ENCODE measurements around the gene MEGF11.

DNA sequence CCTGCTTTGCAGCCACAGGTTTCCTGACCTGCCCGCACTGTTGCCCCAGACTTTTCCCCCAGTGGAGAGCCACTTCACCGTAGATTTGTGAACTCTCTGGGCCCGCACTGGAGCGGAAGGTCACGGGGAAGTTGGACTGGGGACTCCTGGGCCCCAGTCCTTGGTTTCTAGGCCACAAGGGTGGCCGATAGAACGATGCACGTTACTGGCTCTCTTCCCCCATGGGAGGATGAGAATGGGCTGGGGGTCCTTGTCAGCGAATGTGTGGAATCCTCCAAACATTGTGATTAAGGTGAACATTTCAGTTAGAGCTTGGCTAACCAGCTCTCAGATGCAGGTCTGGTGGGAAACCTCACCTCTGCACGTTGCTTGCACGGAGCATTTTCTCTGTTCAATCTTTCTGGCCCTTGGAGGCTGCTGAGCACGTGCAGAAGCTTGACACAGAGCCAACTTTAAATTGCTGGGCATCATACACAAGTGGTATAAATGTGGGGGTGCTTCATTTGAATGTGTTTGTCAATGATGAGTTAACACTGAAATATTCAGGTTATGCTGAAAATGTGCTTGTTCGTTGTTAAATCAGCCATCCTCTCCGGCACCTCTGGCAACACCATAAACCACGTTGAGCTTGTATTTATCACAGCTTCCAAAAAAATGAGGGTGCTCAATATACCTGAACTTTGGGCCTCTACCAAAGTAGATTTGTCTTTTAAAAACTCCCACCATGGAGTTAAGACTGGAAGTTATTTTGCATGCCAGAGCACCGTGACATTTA is 40.8 kb upstream of the MEGF11 start:
- TF ChIP-seq, protein P1, sequence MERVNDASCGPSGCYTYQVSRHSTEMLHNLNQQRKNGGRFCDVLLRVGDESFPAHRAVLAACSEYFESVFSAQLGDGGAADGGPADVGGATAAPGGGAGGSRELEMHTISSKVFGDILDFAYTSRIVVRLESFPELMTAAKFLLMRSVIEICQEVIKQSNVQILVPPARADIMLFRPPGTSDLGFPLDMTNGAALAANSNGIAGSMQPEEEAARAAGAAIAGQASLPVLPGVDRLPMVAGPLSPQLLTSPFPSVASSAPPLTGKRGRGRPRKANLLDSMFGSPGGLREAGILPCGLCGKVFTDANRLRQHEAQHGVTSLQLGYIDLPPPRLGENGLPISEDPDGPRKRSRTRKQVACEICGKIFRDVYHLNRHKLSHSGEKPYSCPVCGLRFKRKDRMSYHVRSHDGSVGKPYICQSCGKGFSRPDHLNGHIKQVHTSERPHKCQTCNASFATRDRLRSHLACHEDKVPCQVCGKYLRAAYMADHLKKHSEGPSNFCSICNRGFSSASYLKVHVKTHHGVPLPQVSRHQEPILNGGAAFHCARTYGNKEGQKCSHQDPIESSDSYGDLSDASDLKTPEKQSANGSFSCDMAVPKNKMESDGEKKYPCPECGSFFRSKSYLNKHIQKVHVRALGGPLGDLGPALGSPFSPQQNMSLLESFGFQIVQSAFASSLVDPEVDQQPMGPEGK (tag by site-specific recombination; IDR thresholded peaks at IDR 0.05), result no peak; the same call in 1 of the 2 replicates
- no peak for TF ChIP-seq ZNF24 (tag by site-specific recombination; IDR thresholded peaks at IDR 0.05)
- peak; percentile 77; the same call in 1 of the 2 replicates for TF ChIP-seq ZFP69B (tag by site-specific recombination; IDR thresholded peaks at IDR 0.05)
- TF ChIP-seq ZNF529 (tag by site-specific recombination; IDR thresholded peaks at IDR 0.05; ENCODE audit: insufficient replicate concordance), result no peak
- TF ChIP-seq, protein P2, sequence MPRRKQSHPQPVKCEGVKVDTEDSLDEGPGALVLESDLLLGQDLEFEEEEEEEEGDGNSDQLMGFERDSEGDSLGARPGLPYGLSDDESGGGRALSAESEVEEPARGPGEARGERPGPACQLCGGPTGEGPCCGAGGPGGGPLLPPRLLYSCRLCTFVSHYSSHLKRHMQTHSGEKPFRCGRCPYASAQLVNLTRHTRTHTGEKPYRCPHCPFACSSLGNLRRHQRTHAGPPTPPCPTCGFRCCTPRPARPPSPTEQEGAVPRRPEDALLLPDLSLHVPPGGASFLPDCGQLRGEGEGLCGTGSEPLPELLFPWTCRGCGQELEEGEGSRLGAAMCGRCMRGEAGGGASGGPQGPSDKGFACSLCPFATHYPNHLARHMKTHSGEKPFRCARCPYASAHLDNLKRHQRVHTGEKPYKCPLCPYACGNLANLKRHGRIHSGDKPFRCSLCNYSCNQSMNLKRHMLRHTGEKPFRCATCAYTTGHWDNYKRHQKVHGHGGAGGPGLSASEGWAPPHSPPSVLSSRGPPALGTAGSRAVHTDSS (tag by site-specific recombination; IDR thresholded peaks at IDR 0.05), result no peak
- TF ChIP-seq BCL11A (tag by site-specific recombination; IDR thresholded peaks at IDR 0.05; ENCODE audit: low read depth), result no peak
- TF ChIP-seq ZSCAN23 (tag by site-specific recombination; IDR thresholded peaks at IDR 0.05), result no peak
- TF ChIP-seq, protein P3, sequence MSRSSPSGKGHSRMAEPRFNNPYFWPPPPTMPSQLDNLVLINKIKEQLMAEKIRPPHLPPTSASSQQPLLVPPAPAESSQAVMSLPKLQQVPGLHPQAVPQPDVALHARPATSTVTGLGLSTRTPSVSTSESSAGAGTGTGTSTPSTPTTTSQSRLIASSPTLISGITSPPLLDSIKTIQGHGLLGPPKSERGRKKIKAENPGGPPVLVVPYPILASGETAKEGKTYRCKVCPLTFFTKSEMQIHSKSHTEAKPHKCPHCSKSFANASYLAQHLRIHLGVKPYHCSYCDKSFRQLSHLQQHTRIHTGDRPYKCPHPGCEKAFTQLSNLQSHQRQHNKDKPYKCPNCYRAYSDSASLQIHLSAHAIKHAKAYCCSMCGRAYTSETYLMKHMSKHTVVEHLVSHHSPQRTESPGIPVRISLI (tag by site-specific recombination; IDR thresholded peaks at IDR 0.05), result no peak
- TF ChIP-seq, protein P4, sequence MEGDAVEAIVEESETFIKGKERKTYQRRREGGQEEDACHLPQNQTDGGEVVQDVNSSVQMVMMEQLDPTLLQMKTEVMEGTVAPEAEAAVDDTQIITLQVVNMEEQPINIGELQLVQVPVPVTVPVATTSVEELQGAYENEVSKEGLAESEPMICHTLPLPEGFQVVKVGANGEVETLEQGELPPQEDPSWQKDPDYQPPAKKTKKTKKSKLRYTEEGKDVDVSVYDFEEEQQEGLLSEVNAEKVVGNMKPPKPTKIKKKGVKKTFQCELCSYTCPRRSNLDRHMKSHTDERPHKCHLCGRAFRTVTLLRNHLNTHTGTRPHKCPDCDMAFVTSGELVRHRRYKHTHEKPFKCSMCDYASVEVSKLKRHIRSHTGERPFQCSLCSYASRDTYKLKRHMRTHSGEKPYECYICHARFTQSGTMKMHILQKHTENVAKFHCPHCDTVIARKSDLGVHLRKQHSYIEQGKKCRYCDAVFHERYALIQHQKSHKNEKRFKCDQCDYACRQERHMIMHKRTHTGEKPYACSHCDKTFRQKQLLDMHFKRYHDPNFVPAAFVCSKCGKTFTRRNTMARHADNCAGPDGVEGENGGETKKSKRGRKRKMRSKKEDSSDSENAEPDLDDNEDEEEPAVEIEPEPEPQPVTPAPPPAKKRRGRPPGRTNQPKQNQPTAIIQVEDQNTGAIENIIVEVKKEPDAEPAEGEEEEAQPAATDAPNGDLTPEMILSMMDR (tag by site-specific recombination; IDR thresholded peaks at IDR 0.05), result 0 out of 2 replicates have a peak, but pooled peaks have one; percentile 12
- no peak for TF ChIP-seq ZNF549 (tag by site-specific recombination; IDR thresholded peaks at IDR 0.05)
- TF ChIP-seq ZNF621 (tag by site-specific recombination; IDR thresholded peaks at IDR 0.05), result no peak
- no peak for TF ChIP-seq TCF7L2 (IDR thresholded peaks at IDR 0.05; ENCODE audit: borderline replicate concordance, low read depth, low read length)
